ENCODE measurements around the gene PGAM1.

The PGAM1 gene

DNA sequence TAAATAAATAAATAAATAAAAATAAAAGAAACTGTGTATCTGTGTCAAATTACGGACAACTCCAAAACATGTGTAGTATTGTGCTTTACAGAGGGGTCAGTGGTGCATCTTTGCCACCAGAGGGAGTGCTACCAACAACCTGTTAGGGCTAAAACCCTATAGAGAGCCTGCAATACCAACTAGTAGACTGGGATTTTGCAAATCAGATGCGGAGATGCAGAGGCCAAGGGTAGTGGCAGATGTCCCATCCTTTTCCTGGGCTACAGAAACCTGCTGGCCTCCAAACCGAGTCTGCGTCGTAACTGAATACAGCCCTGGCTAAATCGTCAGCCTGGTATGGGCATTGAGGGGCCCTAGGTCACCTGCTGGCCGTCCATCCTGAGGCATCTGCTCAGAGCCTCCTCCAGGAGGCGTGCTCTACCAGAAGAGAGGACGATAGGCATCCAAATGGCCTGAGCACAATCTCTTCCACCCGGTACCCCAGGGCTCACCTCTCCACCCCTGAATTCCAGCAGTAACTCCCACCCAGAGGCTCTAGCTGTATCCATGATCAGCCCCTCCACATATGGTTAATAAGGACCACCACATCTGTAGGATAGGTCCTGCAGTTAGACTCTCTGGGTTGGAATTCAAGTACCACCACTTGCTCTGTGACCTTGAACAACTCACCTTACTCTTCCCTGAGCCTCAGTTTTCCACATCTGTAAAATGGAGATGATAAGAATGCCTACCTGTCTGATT is 18.6 kb upstream of the PGAM1 start:
- Histone ChIP-seq H3K4me1 (ENCODE audit: insufficient read depth, low read length, severe bottlenecking) (peaks cover 6% of the 10 kb centered on the region), H3K4me2 (ENCODE audit: low read length) (peak overlapping the region; percentile 64), H3K9ac (ENCODE audit: low read length) (no peak overlapping the region), H3F3A (ENCODE audit: insufficient read depth, low read length) (no peaks in the 10 kb centered on the region), H3K9me2 (ENCODE audit: low read depth, low read length) (no peaks in the 10 kb centered on the region), H3K27me3 (ENCODE audit: insufficient read depth, low read length) (no peaks in the 10 kb centered on the region), H3K79me2 (ENCODE audit: insufficient read depth, low read length) (no peaks in the 10 kb centered on the region), H2AFZ (ENCODE audit: low read length) (no peak overlapping the region), H3K9me3 (ENCODE audit: low read length) (no peaks in the 10 kb centered on the region), H4K20me1 (ENCODE audit: insufficient read depth, low read length) (no peaks in the 10 kb centered on the region), H3K36me3 (ENCODE audit: insufficient read depth, low read length) (no peaks in the 10 kb centered on the region), H3K27ac (ENCODE audit: low read depth, low read length, poor library complexity, severe bottlenecking) (no peak overlapping the region), H3K4me3 (ENCODE audit: low read depth, low read length, poor library complexity, severe bottlenecking) (no peak overlapping the region)
- no peak for TF ChIP-seq EZH2 (IDR thresholded peaks at IDR 0.05; ENCODE audit: borderline replicate concordance, low read length)
- TF ChIP-seq, protein P1, sequence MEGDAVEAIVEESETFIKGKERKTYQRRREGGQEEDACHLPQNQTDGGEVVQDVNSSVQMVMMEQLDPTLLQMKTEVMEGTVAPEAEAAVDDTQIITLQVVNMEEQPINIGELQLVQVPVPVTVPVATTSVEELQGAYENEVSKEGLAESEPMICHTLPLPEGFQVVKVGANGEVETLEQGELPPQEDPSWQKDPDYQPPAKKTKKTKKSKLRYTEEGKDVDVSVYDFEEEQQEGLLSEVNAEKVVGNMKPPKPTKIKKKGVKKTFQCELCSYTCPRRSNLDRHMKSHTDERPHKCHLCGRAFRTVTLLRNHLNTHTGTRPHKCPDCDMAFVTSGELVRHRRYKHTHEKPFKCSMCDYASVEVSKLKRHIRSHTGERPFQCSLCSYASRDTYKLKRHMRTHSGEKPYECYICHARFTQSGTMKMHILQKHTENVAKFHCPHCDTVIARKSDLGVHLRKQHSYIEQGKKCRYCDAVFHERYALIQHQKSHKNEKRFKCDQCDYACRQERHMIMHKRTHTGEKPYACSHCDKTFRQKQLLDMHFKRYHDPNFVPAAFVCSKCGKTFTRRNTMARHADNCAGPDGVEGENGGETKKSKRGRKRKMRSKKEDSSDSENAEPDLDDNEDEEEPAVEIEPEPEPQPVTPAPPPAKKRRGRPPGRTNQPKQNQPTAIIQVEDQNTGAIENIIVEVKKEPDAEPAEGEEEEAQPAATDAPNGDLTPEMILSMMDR (IDR thresholded peaks at IDR 0.05; ENCODE audit: low read length) = peak; percentile 69; the same call in 1 of the 2 replicates

DNA sequence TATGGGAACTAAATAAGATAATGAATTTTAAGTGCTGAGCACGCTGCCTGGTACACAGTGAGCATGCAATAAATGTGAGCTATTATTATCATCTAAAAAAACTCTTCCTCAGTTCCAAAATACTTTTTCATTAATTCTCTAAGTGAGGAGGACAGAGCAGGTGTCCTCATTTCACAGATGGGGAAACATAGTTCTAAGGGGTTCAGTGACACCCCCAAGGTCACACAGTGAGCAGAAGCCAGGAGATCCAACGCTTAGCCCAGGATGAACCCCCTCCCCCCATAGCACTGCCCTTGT is 18.1 kb upstream of the PGAM1 start:
- Histone ChIP-seq H3K4me2 (ENCODE audit: low read length) (no peak overlapping the region), H3K27ac (ENCODE audit: low read depth, low read length, poor library complexity, severe bottlenecking) (no peak overlapping the region), H3K9me2 (ENCODE audit: low read depth, low read length) (no peaks in the 10 kb centered on the region), H3K9me3 (ENCODE audit: low read length) (no peaks in the 10 kb centered on the region), H3K4me3 (ENCODE audit: low read depth, low read length, poor library complexity, severe bottlenecking) (no peak overlapping the region), H3K9ac (ENCODE audit: low read length) (no peak overlapping the region), H4K20me1 (ENCODE audit: insufficient read depth, low read length) (no peaks in the 10 kb centered on the region), H2AFZ (ENCODE audit: low read length) (no peak overlapping the region), H3K27me3 (ENCODE audit: insufficient read depth, low read length) (no peaks in the 10 kb centered on the region), H3K79me2 (ENCODE audit: insufficient read depth, low read length) (no peaks in the 10 kb centered on the region), H3K36me3 (ENCODE audit: insufficient read depth, low read length) (no peaks in the 10 kb centered on the region), H3K4me1 (ENCODE audit: insufficient read depth, low read length, severe bottlenecking) (peaks cover 6% of the 10 kb centered on the region), H3F3A (ENCODE audit: insufficient read depth, low read length) (no peaks in the 10 kb centered on the region)
- TF ChIP-seq, protein P1 (IDR thresholded peaks at IDR 0.05; ENCODE audit: low read length) = no peak
- TF ChIP-seq EZH2 (IDR thresholded peaks at IDR 0.05; ENCODE audit: borderline replicate concordance, low read length) = no peak

DNA sequence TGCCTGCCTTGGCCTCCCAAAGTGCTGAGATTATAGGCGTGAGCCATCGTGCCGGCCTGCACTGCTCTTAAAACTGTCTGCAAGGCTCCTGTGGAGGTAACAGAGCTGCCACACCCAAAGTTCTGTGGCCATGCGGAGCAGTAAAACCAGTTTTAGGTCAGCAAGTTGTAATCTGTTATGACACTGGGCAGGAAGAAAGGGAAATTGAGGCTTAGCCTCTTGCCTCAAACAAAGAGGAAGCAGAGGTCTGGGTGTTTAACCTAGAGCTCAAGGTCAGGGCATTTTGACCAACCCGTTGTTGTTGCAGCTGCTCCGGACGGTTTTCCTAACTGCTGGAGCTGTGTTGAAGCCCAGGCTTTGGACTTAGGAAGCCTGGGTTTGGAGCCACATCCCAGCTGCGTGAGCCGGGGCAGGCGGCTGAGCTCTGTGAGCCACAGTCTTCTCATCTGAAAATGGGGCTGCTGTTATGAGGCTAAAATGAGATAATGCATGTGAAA is 17.4 kb upstream of the PGAM1 start:
- no peaks in the 10 kb centered on the region for H3K79me2 ChIP-seq (ENCODE audit: insufficient read depth, low read length)
- no peak overlapping the region for H3K27ac ChIP-seq (ENCODE audit: low read depth, low read length, poor library complexity, severe bottlenecking)
- peaks cover 6% of the 10 kb centered on the region for H3K4me1 ChIP-seq (ENCODE audit: insufficient read depth, low read length, severe bottlenecking)
- no peaks in the 10 kb centered on the region for H3K36me3 ChIP-seq (ENCODE audit: insufficient read depth, low read length)
- no peak for TF ChIP-seq EZH2 (IDR thresholded peaks at IDR 0.05; ENCODE audit: borderline replicate concordance, low read length)
- TF ChIP-seq, protein P1 (IDR thresholded peaks at IDR 0.05; ENCODE audit: low read length) = no peak
- no peaks in the 10 kb centered on the region for H3K27me3 ChIP-seq (ENCODE audit: insufficient read depth, low read length)
- no peaks in the 10 kb centered on the region for H3K9me3 ChIP-seq (ENCODE audit: low read length)
- no peak overlapping the region for H3K4me3 ChIP-seq (ENCODE audit: low read depth, low read length, poor library complexity, severe bottlenecking)
- H3K4me2 ChIP-seq (ENCODE audit: low read length) = no peak overlapping the region
- H4K20me1 ChIP-seq (ENCODE audit: insufficient read depth, low read length) = no peaks in the 10 kb centered on the region
- H3K9me2 ChIP-seq (ENCODE audit: low read depth, low read length) = no peaks in the 10 kb centered on the region
- no peak overlapping the region for H3K9ac ChIP-seq (ENCODE audit: low read length)
- H2AFZ ChIP-seq (ENCODE audit: low read length) = no peak overlapping the region
- no peaks in the 10 kb centered on the region for H3F3A ChIP-seq (ENCODE audit: insufficient read depth, low read length)

All from OCI-LY1 (cell line).